GM23338 (cell line): ENCODE data around the gene CRABP1. TPM values are rescaled to one million over a fixed set of nuclear protein-coding genes. Genes with fewer than 3 reads are reported as not detected.

ENCODE experiments used
- ATAC-seq: fragments of 200-7000 bp; cut with Tn5 transposase; 3 replicates; pipeline ENCODE4 v1.9.1; 2020
- DNase-seq: peaks from one replicate; pipeline ENCODE4 v3.0.0-alpha.2; 2015; ENCODE audit warnings: low spot score
- H2AFZ ChIP-seq: fragments of 200-600 bp; sonication (generic); 2 replicates; pipeline ENCODE4 v1.8.0; 2016; ENCODE audit warnings: antibody characterized with exemption, mild to moderate bottlenecking, moderate library complexity
- H3F3A ChIP-seq: fragments of 200-600 bp; sonication (generic); replicated peaks from 2 replicates; pipeline ENCODE4 v1.8.0; 2017; ENCODE audit warnings: antibody characterized with exemption, mixed run types, low read depth
- H3K27ac ChIP-seq: fragments of 200-600 bp; sonication (generic); 2 replicates; pipeline ENCODE4 v1.6.1; 2016; ENCODE audit warnings: low read depth
- H3K27me3 ChIP-seq: fragments of 200-600 bp; sonication (generic); 2 replicates; pipeline ENCODE4 v1.8.0; 2016; ENCODE audit warnings: mild to moderate bottlenecking, mixed run types, moderate library complexity; ENCODE audit not compliant: insufficient read depth
- H3K36me3 ChIP-seq: fragments of 200-600 bp; sonication (generic); 2 replicates; pipeline ENCODE4 v1.8.0; 2016; ENCODE audit warnings: mild to moderate bottlenecking; ENCODE audit not compliant: insufficient read depth
- H3K4me1 ChIP-seq: fragments of 200-600 bp; sonication (generic); 2 replicates; pipeline ENCODE4 v1.8.0; 2016; ENCODE audit warnings: mild to moderate bottlenecking, moderate library complexity; ENCODE audit not compliant: insufficient read depth
- H3K4me2 ChIP-seq: fragments of 200-600 bp; sonication (generic); 2 replicates; pipeline ENCODE4 v1.7.1; 2017; ENCODE audit warnings: mixed run types
- H3K4me3 ChIP-seq: fragments of 200-600 bp; sonication (generic); 2 replicates; pipeline ENCODE4 v1.6.1; 2016; ENCODE audit warnings: mixed run types
- H3K79me2 ChIP-seq: fragments of 200-600 bp; sonication (generic); replicated peaks from 2 replicates; pipeline ENCODE4 v1.8.0; 2017; ENCODE audit warnings: mild to moderate bottlenecking; ENCODE audit not compliant: insufficient read depth
- H3K9me2 ChIP-seq: fragments of 200-600 bp; sonication (generic); 2 replicates; pipeline ENCODE4 v1.8.0; 2017; ENCODE audit not compliant: insufficient read depth
- H4K20me1 ChIP-seq: fragments of 200-600 bp; sonication (generic); replicated peaks from 2 replicates; pipeline ENCODE4 v1.8.0; 2017; ENCODE audit warnings: mild to moderate bottlenecking; ENCODE audit not compliant: insufficient read depth
- H3K27ac Mint-ChIP-seq: 2 replicates; pipeline ENCODE4 v1.8.0; 2020; ENCODE audit warnings: inconsistent platforms, mild to moderate bottlenecking, moderate library complexity, mixed read lengths
- H3K27me3 Mint-ChIP-seq: 3 replicates; pipeline ENCODE4 v1.8.0; 2022; ENCODE audit warnings: low read depth, mild to moderate bottlenecking, moderate library complexity, mixed read lengths, inconsistent platforms; ENCODE audit not compliant: insufficient read depth, poor library complexity
- H3K36me3 Mint-ChIP-seq: 3 replicates; pipeline ENCODE4 v1.8.0; 2021; ENCODE audit warnings: low read depth, mild to moderate bottlenecking, inconsistent platforms, moderate library complexity, mixed read lengths
- H3K4me1 Mint-ChIP-seq: 3 replicates; pipeline ENCODE4 v1.8.0; 2020; ENCODE audit warnings: mild to moderate bottlenecking, inconsistent platforms, mixed read lengths
- H3K4me3 Mint-ChIP-seq: 3 replicates; pipeline ENCODE4 v1.8.0; 2021; ENCODE audit warnings: moderate library complexity, mild to moderate bottlenecking, inconsistent platforms, mixed read lengths
- H3K9me3 Mint-ChIP-seq: 3 replicates; pipeline ENCODE4 v1.8.0; 2020; ENCODE audit warnings: moderate library complexity, mild to moderate bottlenecking, inconsistent platforms, mixed read lengths
- CREB1 ChIP-seq: fragments of 250-450 bp; sonication (Bioruptor Pico); IDR thresholded peaks from 2 replicates; pipeline ENCODE4 v1.5.0; 2020; ENCODE audit warnings: low read depth, mild to moderate bottlenecking, moderate library complexity
- EZH2 ChIP-seq: fragments of 200-600 bp; sonication (generic); IDR thresholded peaks from one replicate; pipeline ENCODE4 v1.8.0; 2017; ENCODE audit warnings: antibody characterized with exemption, mild to moderate bottlenecking, low read depth; ENCODE audit not compliant: unreplicated experiment
- EZH2phosphoT487 ChIP-seq: fragments of 200-600 bp; sonication (generic); IDR thresholded peaks from one replicate; pipeline ENCODE4 v1.8.1; 2018; ENCODE audit warnings: antibody characterized with exemption; ENCODE audit not compliant: unreplicated experiment
- POLR2AphosphoS5 ChIP-seq: IDR thresholded peaks from 2 replicates; pipeline ENCODE4 v1.6.1; 2016; ENCODE audit warnings: antibody characterized with exemption, low read depth
- STAT1 ChIP-seq: IDR thresholded peaks from one replicate; pipeline ENCODE4 v1.6.1; 2016; ENCODE audit warnings: antibody characterized with exemption; ENCODE audit not compliant: unreplicated experiment
- ZNF331 ChIP-seq: fragments of 250-450 bp; sonication (Bioruptor Pico); IDR thresholded peaks from 2 replicates; pipeline ENCODE4 v1.5.0; 2020; ENCODE audit warnings: low read depth, mild to moderate bottlenecking, moderate library complexity
- polyA plus RNA-seq: library from polyadenylated mRNA; unstranded; fragments of >200 nt; fragmentation: Nextera tagmentation; extraction: Ambion mirVana; gene quantifications from 2 replicates; pipeline ENCODE4 v1.2.1, GENCODE V29; 2016
- total RNA-seq: library from RNA; depleted of rRNA; stranded (reverse); fragments of >200 nt; shearing (Covaris generic); gene quantifications from 2 replicates; pipeline ENCODE4 v1.2.3, GENCODE V29; 2014
- TF ChIP-seq, protein P1 (sequence below): fragments of 250-450 bp; sonication (Bioruptor Pico); IDR thresholded peaks from 2 replicates; pipeline ENCODE4 v1.5.0; 2020; ENCODE audit warnings: mild to moderate bottlenecking, moderate library complexity

CRABP1 gene
- total and polyA plus RNA-seq, 2 experiments from 2014 or later: 156 to 522 TPM

DNA sequence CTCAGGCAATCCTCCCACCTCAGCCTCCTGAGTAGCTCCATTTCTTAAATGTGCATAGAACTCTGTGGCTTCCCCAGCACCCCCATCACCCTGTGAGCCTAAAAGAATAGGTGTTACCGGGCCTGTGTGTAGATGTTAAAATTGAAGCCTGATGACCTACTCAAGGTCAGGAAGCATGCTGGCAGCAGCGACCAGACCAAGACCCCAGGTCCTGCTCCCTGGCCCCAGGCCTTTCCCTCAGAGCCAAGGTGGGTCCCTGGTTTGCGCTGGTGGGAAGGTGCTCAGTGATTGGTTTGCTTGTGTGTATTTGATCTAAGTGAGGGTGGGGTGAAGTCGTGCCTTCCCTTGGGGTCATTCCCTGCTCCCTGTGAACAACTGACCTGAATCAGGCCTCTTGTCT is 18.4 kb upstream of the CRABP1 start:
- Histone ChIP-seq H3K79me2 (no peaks in the 10 kb centered on the region), H3K27me3 (no peaks in the 10 kb centered on the region), H3K4me3 (no peak overlapping the region), H3K36me3 (no peaks in the 10 kb centered on the region), H3K4me1 (peaks cover 27% of the 10 kb centered on the region), H4K20me1 (no peaks in the 10 kb centered on the region), H3K27ac (no peak overlapping the region), H2AFZ (peak overlapping the region; percentile 86), H3K4me2 (peak overlapping the region; percentile 44; the same call in 1 of the 2 replicates), H3K9me2 (no peaks in the 10 kb centered on the region), H3F3A (peaks cover 9% of the 10 kb centered on the region; the same call in 1 of the 2 replicates)
- Mint-ChIP-seq H3K4me1 (peaks cover 55% of the 10 kb centered on the region), H3K36me3 (no peaks in the 10 kb centered on the region), H3K27me3 (peaks cover 7% of the 10 kb centered on the region), H3K4me3 (no peak overlapping the region), H3K9me3 (no peaks in the 10 kb centered on the region; the same call in 2 of the 3 replicates), H3K27ac (peak overlapping the region; percentile 83)
- TF ChIP-seq, protein P1, sequence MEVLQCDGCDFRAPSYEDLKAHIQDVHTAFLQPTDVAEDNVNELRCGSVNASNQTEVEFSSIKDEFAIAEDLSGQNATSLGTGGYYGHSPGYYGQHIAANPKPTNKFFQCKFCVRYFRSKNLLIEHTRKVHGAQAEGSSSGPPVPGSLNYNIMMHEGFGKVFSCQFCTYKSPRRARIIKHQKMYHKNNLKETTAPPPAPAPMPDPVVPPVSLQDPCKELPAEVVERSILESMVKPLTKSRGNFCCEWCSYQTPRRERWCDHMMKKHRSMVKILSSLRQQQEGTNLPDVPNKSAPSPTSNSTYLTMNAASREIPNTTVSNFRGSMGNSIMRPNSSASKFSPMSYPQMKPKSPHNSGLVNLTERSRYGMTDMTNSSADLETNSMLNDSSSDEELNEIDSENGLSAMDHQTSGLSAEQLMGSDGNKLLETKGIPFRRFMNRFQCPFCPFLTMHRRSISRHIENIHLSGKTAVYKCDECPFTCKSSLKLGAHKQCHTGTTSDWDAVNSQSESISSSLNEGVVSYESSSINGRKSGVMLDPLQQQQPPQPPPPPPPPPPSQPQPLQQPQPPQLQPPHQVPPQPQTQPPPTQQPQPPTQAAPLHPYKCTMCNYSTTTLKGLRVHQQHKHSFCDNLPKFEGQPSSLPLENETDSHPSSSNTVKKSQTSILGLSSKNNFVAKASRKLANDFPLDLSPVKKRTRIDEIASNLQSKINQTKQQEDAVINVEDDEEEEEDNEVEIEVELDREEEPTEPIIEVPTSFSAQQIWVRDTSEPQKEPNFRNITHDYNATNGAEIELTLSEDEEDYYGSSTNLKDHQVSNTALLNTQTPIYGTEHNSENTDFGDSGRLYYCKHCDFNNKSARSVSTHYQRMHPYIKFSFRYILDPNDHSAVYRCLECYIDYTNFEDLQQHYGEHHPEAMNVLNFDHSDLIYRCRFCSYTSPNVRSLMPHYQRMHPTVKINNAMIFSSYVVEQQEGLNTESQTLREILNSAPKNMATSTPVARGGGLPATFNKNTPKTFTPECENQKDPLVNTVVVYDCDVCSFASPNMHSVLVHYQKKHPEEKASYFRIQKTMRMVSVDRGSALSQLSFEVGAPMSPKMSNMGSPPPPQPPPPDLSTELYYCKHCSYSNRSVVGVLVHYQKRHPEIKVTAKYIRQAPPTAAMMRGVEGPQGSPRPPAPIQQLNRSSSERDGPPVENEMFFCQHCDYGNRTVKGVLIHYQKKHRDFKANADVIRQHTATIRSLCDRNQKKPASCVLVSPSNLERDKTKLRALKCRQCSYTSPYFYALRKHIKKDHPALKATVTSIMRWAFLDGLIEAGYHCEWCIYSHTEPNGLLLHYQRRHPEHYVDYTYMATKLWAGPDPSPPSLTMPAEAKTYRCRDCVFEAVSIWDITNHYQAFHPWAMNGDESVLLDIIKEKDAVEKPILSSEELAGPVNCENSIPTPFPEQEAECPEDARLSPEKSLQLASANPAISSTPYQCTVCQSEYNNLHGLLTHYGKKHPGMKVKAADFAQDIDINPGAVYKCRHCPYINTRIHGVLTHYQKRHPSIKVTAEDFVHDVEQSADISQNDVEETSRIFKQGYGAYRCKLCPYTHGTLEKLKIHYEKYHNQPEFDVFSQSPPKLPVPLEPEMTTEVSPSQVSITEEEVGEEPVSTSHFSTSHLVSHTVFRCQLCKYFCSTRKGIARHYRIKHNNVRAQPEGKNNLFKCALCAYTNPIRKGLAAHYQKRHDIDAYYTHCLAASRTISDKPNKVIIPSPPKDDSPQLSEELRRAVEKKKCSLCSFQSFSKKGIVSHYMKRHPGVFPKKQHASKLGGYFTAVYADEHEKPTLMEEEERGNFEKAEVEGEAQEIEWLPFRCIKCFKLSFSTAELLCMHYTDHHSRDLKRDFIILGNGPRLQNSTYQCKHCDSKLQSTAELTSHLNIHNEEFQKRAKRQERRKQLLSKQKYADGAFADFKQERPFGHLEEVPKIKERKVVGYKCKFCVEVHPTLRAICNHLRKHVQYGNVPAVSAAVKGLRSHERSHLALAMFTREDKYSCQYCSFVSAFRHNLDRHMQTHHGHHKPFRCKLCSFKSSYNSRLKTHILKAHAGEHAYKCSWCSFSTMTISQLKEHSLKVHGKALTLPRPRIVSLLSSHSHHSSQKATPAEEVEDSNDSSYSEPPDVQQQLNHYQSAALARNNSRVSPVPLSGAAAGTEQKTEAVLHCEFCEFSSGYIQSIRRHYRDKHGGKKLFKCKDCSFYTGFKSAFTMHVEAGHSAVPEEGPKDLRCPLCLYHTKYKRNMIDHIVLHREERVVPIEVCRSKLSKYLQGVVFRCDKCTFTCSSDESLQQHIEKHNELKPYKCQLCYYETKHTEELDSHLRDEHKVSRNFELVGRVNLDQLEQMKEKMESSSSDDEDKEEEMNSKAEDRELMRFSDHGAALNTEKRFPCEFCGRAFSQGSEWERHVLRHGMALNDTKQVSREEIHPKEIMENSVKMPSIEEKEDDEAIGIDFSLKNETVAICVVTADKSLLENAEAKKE (CRISPR knock-in tag): no peak
- TF ChIP-seq STAT1: no peak
- no peak for TF ChIP-seq EZH2
- TF ChIP-seq POLR2AphosphoS5: no peak
- TF ChIP-seq ZNF331 (CRISPR knock-in tag): no peak
- TF ChIP-seq CREB1 (CRISPR knock-in tag): no peak
- TF ChIP-seq EZH2phosphoT487: no peak
- DNase-seq: no peak
- peak; percentile 11 for ATAC-seq
